Measurements from ENCODE around the gene ELMO1. TPM values are rescaled to one million over a fixed set of nuclear protein-coding genes. Genes with fewer than 3 reads are reported as not detected.

ELMO1 gene
- total RNA-seq, 1 experiment from 2014 or later = not detected

DNA sequence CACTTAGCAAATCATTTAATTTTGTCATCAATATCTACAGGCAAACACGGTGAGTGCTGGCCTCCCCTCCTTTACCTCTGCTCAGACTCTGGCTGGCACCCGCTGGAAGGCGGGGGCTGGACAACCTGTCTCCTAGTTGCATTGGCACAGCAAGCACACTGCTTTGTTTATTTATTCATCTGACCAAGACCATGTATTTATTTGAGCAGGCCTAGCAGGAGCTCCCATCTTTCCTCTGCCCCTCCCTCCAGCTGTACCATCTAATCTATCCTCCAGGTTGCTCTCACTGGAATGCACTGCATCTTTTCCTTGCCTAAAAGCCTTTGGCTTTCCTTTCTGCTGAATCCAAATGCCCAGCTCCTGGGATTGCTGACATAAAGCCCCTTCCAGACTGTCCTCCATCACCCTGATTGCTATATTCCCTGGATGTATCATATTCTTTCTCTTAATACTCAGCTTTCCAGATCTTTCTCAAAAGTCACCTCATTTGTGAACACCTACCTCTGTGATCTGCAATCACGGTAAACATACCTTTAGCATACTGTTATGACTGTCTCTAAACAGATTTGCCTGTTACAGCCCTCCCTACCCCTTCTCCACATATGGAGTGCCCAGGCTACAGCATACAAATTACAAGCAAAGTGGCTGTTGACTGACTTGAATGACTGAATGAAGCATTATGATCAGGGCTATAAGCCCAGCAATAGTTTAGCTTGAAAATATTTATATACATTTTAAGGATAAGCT is 9.6 kb downstream of the ELMO1 start:
- H3K9me3 ChIP-seq (ENCODE audit: low read depth, low read length, poor library complexity, severe bottlenecking) = no peaks in the 10 kb centered on the region
- H3K36me3 ChIP-seq (ENCODE audit: insufficient read depth, low read length, poor library complexity, severe bottlenecking) = no peaks in the 10 kb centered on the region
- intact Hi-C loops (cut with micrococcal nuclease; ENCODE audit: unreplicated experiment) = no loop called here
- H3K27me3 ChIP-seq (replicated peaks; ENCODE audit: insufficient read depth, low read depth, low read length, poor library complexity) = peaks cover 2% of the 10 kb centered on the region
- DNase-seq (ENCODE audit: low spot score) = no peak
- H3K4me1 ChIP-seq (ENCODE audit: insufficient read depth, low read length, poor library complexity, severe bottlenecking) = no peaks in the 10 kb centered on the region
- POLR2A ChIA-PET (ENCODE audit: low non-redundant PET) = no interaction called here
- H3K4me3 ChIP-seq (ENCODE audit: low read depth, low read length, poor library complexity, severe bottlenecking) = no peak overlapping the region
- no TSS peak for BruUV-seq (replicated peaks)
- H3K27ac ChIP-seq (ENCODE audit: low read depth, low read length, poor library complexity, severe bottlenecking) = no peak overlapping the region
- TF ChIP-seq EZH2 (IDR thresholded peaks at IDR 0.05; ENCODE audit: borderline replicate concordance, low read depth, low read length, poor library complexity, severe bottlenecking) = no peak
- TF ChIP-seq, protein P1, sequence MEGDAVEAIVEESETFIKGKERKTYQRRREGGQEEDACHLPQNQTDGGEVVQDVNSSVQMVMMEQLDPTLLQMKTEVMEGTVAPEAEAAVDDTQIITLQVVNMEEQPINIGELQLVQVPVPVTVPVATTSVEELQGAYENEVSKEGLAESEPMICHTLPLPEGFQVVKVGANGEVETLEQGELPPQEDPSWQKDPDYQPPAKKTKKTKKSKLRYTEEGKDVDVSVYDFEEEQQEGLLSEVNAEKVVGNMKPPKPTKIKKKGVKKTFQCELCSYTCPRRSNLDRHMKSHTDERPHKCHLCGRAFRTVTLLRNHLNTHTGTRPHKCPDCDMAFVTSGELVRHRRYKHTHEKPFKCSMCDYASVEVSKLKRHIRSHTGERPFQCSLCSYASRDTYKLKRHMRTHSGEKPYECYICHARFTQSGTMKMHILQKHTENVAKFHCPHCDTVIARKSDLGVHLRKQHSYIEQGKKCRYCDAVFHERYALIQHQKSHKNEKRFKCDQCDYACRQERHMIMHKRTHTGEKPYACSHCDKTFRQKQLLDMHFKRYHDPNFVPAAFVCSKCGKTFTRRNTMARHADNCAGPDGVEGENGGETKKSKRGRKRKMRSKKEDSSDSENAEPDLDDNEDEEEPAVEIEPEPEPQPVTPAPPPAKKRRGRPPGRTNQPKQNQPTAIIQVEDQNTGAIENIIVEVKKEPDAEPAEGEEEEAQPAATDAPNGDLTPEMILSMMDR (conservative IDR thresholded peaks at IDR 0.05; ENCODE audit: low read depth, low read length) = no peak
- CTCF ChIA-PET = no interaction called here

DNA sequence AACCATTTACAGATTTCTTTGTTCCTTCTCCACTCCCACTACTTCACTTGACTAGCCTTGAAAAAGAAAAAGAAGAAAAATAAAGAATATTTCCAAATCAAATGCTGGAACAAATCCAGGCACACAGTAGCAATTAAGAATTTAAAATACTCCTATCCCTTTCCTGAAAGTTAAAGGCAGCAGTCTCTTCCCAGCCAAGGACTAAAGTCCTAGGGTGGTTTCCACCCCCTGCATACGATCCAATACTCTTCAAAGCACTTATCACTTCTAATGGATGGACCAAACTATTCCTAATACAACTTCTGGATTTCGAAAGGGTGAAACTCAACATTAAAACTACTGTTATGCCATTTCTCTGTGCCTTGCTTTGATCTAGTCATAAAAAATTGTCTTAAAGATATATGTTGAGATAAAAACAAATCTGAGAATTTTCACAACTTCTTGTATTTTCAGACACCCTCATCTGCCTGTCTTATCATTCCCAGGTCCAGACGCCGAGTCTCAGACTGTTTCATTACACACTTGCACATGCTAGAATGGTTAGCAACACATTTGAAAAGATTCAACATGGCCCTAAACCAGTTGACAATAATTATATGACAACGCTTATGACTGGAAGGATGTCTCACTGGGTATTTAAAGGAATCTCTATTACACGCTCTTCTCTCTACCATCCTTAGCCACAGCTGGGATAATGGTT is 13.4 kb downstream of the ELMO1 start:
- CTCF ChIA-PET = no interaction called here

DNA sequence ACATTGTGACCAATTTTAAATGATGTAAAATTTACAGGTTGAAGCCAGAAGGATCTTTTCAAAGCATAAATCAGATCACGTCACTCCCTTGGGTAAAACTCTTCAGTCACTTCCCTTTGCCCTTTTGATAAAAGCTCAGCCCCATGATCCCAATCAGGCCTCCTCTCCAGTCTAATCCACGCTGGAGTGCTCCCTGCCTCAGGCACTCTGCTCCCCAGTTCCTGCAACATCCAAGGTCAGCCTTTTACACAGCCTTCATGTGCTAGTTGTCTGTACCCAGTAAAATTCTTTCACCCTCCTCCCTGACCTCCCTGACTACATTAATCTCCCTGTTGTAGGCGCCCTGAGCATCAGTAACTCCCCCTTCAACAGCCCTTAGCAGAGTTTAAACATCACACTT is 14.1 kb downstream of the ELMO1 start:
- H3K9me3 ChIP-seq (ENCODE audit: low read depth, low read length, poor library complexity, severe bottlenecking) = no peaks in the 10 kb centered on the region
- intact Hi-C loops (cut with micrococcal nuclease; ENCODE audit: unreplicated experiment) = no loop called here
- ChIA-PET POLR2A (ENCODE audit: low non-redundant PET) (interaction anchor here (0.6 kb wide), 1 partner anchor 69 kb away, joined by 3 read pairs; no protein-coding TSS in a partner anchor), CTCF (no interaction called here)
- H3K27me3 ChIP-seq (replicated peaks; ENCODE audit: insufficient read depth, low read depth, low read length, poor library complexity) = no peaks in the 10 kb centered on the region
- BruUV-seq (replicated peaks) = no TSS peak
- no peaks in the 10 kb centered on the region for H3K4me1 ChIP-seq (ENCODE audit: insufficient read depth, low read length, poor library complexity, severe bottlenecking)
- TF ChIP-seq, protein P1 (conservative IDR thresholded peaks at IDR 0.05; ENCODE audit: low read depth, low read length) = no peak
- TF ChIP-seq EZH2 (IDR thresholded peaks at IDR 0.05; ENCODE audit: borderline replicate concordance, low read depth, low read length, poor library complexity, severe bottlenecking) = no peak
- H3K36me3 ChIP-seq (ENCODE audit: insufficient read depth, low read length, poor library complexity, severe bottlenecking) = no peaks in the 10 kb centered on the region
- DNase-seq (ENCODE audit: low spot score) = no peak
- no peak overlapping the region for H3K4me3 ChIP-seq (ENCODE audit: low read depth, low read length, poor library complexity, severe bottlenecking)
- H3K27ac ChIP-seq (ENCODE audit: low read depth, low read length, poor library complexity, severe bottlenecking) = no peak overlapping the region

More for the DNA sequence above, 13.4 kb downstream of the ELMO1 start:
- intact Hi-C loops (cut with micrococcal nuclease; ENCODE audit: unreplicated experiment) = no loop called here
- POLR2A ChIA-PET (ENCODE audit: low non-redundant PET) = no interaction called here
- Histone ChIP-seq H3K4me3 (ENCODE audit: low read depth, low read length, poor library complexity, severe bottlenecking) (no peak overlapping the region), H3K4me1 (ENCODE audit: insufficient read depth, low read length, poor library complexity, severe bottlenecking) (no peaks in the 10 kb centered on the region), H3K27me3 (replicated peaks; ENCODE audit: insufficient read depth, low read depth, low read length, poor library complexity) (no peaks in the 10 kb centered on the region), H3K9me3 (ENCODE audit: low read depth, low read length, poor library complexity, severe bottlenecking) (no peaks in the 10 kb centered on the region), H3K36me3 (ENCODE audit: insufficient read depth, low read length, poor library complexity, severe bottlenecking) (no peaks in the 10 kb centered on the region), H3K27ac (ENCODE audit: low read depth, low read length, poor library complexity, severe bottlenecking) (no peak overlapping the region)
- TF ChIP-seq EZH2 (IDR thresholded peaks at IDR 0.05; ENCODE audit: borderline replicate concordance, low read depth, low read length, poor library complexity, severe bottlenecking) = no peak
- TF ChIP-seq, protein P1 (conservative IDR thresholded peaks at IDR 0.05; ENCODE audit: low read depth, low read length) = no peak
- BruUV-seq (replicated peaks) = no TSS peak
- DNase-seq (ENCODE audit: low spot score) = no peak

All from A673 (cell line).